Lower leg skin (tissue), 3 donors: ENCODE results near the gene ATP4B.

Experiments
- POLR2A ChIP-seq, 2 donors: fragments of 450-650 bp; IDR thresholded peaks; one replicate each; pipeline ENCODE4 v1.6.1; 2016 to 2017; ENCODE audit warnings: antibody characterized with exemption in 2 of 2, mild to moderate bottlenecking in 1 of 2, moderate library complexity in 1 of 2
- TF ChIP-seq, protein P1 (sequence below), 3 donors: fragments of 450-650 bp; IDR thresholded peaks; one replicate each; pipeline ENCODE4 v1.5.1; 2016; ENCODE audit warnings: antibody characterized with exemption in 3 of 3, mild to moderate bottlenecking in 3 of 3, moderate library complexity in 2 of 3

DNA sequence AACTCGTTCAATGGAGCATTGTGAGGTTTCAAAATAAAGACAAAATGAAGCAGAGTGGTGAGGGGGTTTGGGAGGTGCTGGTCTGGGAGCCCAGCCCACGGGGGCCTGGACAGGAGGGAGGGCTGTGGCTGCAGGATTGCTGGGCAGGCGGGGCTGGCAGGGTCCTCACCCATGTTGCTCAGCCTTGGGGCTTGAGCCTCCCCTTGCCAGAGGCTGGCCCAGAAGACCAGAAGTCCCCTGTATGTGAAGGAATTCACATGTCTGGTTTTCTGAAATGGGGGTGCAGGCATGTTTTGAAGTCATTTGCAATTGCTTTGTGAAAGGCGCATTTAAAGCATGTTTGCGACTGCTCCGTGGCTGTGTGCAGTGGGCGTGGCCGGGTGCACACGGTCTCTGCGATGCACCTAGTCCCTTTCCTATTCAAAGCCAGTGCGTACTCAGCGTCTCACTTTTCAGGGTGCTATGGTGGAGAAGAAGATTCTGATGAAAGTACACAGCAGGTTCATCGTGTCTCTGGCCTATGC is 11.3 kb upstream of the ATP4B start:
- TF ChIP-seq, protein P1, sequence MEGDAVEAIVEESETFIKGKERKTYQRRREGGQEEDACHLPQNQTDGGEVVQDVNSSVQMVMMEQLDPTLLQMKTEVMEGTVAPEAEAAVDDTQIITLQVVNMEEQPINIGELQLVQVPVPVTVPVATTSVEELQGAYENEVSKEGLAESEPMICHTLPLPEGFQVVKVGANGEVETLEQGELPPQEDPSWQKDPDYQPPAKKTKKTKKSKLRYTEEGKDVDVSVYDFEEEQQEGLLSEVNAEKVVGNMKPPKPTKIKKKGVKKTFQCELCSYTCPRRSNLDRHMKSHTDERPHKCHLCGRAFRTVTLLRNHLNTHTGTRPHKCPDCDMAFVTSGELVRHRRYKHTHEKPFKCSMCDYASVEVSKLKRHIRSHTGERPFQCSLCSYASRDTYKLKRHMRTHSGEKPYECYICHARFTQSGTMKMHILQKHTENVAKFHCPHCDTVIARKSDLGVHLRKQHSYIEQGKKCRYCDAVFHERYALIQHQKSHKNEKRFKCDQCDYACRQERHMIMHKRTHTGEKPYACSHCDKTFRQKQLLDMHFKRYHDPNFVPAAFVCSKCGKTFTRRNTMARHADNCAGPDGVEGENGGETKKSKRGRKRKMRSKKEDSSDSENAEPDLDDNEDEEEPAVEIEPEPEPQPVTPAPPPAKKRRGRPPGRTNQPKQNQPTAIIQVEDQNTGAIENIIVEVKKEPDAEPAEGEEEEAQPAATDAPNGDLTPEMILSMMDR (IDR thresholded peaks at IDR 0.05), result no peak
- no peak for TF ChIP-seq POLR2A (IDR thresholded peaks at IDR 0.05)
